Activated CD8-positive, alpha-beta memory T cell treated with anti-CD3 and anti-CD28 coated beads for 1 hour (primary cell): Measurements from ENCODE around the gene BAIAP2.
"Not testable (repeated sequence)": the region's sequence is repeated elsewhere in the genome, so short reads cannot be mapped to it uniquely, and the experiment has no call there.

ENCODE experiments used
- DNase-seq, 2 donors: peaks; one replicate each; pipeline ENCODE4 v3.0.0-alpha.2; 2020; ENCODE audit warnings: low read depth in 1 of 2; ENCODE audit errors: extremely low read depth in 1 of 2

The BAIAP2 gene

DNA sequence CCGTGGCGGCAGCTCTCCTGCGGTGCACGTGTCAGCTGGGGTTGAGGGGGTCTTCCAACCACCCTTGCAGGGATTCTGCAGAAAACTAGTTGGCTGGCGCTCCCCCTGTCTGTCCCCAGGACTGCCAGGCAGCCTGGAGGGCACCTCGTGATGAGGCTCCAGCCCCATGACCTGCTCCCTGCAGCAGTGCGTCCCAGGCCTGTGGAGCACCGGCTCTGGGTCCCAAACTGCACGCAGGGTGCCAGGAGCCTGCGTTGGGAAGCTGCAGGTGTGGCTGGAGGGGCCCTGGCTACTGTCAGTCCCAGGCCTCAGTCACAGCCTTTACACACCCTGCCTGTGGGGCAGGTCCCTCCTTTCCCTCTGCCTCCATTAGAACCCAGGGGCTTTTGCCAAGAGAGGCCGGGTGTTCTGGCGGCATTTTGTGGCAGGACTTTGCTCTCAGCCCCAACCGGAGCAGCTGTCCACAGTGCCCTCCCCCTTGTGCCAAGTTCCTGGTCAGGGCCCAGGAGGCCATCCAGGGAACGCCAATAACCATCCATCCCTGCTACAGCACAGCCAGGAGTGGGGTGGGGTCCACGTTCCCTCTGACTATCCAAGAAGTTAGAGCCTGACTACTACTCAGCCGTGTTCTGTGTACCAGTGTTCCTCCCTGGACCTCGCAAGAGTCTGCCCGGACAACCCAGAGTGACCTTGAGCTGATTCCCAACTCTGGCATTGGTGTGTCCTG lies 34.2 kb upstream of the BAIAP2 start:
- DNase-seq = no peak

DNA sequence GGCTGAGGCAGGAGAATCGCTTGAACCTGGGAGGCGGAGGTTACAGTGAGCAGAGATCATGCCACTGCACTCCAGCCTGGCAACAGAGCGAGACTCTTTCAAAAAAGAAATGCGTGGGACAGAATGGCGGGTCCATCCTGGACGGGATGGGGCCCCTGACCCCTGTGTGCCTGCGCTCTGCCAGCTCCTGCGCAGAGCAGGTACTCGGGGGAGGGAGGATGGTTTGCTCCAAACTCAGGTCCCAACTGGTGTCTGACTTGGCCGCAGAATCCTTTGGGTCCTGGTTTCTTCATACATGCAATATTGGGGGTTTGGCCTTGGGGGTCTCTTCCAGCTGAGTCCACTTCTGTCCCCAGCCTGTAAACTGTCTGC lies 33.0 kb upstream of the BAIAP2 start:
- no peak for DNase-seq

DNA sequence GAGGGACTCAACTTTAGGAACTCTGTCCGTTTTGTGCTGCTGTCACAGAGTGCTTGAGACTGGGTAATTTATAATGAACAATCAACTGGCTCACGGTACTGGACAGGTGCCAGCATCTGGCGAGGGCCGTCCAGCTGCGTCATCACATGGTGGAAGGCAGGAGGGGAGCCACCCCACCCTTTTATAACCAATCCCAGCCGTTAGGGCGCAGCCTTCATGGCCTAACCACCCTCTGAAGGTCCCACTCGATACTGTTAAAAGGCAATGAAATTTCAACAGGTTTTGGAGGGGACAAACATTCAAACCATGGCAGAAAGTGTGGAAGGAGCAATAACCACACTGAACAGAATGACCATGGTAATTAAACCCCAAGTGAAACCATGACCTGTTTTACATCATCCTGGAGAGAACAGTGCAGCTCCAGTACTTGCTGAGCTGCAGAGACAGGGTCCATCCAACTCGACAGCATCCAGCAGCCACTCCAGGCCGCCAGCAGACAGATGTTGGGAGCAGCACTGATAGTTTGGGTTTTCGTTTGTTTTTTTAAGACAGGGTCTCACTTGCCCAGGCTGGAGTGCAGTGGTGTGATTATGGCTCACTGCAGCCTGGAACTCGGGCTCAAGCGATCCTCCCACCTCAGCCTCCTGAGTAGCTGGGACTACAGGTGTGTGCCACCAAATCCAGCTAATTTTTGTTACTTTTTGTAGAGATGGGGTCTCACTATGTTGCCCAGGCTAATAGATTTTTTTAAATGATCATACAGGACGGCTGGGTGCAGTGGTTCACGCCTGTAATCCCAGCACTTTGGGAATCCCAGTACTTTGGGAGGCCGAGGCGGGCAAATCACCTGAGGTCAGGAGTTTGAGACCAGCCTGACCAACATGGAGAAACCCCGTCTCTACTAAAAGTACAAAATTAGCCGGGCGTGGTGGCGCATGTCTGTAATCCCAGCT lies 32.3 kb upstream of the BAIAP2 start:
- DNase-seq = no peak

DNA sequence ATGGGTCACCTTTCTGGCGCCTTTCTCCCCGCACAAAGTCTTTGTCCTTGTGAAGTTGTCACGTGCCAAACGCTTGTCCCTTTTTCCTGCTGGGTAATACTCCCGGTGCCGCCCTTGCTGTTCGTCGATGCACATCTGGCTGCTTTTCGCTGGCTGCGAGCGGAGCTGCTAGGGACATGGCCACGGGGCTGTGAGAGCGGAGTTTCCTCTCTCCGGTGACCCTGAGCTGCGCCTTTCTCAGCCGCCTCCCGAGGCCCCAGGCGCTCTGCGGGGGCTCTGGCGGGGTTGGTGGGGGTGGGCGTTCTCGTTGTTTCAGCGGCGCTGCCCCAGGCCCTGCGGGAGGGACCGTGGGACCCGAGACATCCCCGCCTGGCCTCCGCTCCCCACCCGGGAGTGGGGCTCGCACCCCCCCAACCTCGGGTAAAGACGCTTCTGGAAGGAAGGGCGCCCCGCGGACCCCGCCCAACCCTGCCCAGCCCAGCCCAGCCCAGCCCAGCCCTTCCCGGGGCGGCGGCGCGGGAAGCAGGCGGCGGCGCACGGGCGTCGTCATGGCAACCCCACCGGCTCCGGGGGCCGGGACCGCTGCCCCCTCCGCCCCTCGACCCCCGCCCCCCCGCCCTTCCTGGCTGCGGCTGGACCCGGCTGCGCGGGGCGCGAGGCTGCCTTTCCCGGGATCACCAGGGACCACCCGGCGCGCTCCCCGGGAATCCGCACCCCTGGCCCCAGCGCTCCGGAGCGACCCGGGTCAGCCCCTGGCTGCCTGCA lies 31.1 kb upstream of the BAIAP2 start:
- no peak for DNase-seq

DNA sequence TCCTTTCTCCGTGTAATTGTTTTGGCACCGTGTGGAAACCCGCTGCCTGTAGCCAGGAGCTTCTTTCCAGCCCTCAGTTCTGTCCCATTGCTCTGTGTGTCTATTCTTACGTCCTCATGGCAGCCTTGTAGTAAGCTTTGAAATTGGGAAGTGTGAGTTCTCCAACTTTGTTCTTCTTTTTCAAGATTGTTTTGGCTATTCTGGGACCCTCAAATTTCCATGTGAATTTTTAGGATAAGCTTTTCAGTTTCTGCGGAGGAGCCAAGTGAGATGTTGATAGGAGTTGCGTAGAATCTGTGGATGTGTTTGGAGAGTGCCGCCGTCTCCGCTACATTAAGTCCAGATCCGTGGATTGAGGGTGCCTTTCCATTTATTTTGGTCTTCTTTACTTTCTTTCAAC lies 28.1 kb upstream of the BAIAP2 start:
- DNase-seq = no peak

DNA sequence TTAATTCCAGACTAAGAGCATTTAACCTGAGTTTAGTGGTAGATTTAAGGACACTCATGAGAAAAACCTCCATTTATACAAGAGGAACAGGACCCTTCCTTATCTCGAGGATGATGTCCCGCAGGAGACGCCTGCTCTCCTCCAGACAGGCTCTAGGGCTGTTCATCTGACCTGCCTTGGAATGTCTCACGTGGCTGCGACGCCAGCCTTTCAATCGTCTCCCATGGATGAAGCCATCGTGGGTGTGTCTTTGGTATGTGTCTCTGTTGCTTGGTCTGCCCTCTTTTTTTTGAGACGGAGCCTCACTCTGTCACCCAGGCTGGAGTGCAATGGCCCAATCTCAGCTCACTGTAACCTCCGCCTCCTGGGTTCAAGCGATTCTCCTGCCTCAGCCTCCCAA lies 26.8 kb upstream of the BAIAP2 start:
- DNase-seq = no peak

DNA sequence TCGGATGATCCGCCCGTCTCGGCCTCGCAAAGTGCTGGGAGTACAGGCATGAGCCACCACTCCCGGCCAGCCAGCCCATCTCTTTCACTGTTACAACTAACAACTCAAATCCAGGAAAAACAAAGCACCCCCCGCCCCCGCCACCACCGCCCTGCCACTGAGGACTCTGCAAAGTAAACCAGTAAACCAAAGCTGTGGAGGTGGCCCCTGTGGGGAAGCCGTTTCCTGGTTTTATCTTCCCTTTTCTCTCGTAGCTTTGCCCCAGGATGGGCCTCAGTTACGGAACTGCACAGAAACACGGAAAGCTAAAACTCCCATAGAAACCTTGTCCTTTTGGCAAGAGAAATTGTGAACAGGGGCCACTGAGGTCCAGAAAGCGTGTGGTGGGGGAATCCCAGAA lies 25.8 kb upstream of the BAIAP2 start:
- no peak for DNase-seq

DNA sequence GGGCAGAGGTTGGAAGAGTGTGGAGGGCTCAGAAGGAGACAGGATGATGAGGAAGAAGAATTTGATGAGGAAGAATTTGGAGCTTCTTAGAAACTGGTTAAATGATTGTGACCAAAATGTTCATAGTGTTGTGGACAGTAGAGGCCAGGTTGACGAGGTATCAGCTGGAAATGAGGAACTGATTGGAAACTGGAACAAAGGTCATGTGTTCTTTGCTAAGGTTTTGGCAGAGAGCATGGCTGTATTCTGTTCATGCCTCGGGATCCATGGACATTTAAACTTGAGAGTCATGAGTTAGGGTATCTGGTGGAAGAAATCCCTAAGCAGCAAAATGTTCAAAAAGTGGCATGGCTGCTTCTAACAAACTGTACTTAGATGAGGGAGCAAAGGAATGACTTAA lies 24.0 kb upstream of the BAIAP2 start:
- DNase-seq = no peak

DNA sequence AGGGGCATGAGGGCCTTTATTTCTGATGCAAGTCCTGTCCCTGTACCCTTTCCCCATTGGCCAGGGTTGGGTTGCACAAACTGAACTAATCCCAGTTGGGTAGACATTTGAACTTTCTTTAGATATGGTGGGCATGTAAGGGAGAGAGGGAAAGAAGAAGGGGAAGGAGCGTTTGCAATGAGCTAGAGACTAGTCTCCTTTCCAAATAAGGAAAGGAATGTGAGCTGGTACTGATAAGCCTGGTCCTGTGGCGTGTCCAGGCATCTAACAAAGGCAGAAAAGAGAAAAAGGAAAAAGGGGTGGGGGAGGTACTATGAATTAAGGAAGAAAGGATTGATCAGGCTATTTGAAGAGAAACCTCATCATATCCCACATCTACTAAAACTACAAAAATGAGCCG lies 23.0 kb upstream of the BAIAP2 start:
- no peak for DNase-seq

DNA sequence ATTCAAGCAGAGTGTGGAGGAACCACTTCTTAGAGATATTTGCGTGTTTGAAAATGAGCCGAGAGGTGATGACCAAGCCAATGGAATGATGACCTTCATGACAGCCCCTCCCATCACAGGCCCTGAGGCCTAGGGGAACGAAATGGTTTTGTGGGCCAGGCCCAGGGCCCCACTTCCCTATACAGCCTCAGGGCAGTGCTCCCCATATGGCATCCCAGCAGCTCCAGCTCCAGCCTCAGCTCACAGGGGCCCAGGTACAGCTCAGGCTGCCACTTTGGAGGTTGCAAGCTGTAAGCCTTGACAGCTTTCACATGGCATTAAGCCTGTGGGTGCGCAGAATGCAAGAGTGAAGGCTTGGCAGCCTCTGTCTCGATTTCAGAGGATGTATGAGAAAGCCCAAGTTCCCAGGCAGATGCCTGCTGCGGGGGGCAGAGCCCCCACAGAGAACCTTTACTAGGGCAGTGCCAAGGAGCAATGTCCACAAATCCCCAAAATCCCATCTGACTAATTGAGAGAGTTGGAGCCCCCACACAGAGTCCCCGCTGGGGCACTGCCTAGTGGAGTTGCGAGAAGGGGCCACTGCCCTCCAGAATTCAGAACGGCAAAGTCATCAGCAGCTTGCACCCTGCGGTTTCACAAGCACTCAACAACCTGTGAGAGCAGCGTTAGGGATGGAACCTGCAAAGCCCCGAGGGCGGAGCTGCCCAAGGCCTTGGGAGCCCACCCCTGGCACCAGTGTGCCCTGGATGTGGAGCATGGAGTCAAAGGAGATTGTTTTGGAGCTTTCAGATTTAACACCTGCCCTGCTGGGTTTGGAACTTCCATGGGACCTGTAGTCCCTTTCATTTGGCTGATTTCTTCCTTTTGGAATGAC lies 22.1 kb upstream of the BAIAP2 start:
- DNase-seq = no peak

DNA sequence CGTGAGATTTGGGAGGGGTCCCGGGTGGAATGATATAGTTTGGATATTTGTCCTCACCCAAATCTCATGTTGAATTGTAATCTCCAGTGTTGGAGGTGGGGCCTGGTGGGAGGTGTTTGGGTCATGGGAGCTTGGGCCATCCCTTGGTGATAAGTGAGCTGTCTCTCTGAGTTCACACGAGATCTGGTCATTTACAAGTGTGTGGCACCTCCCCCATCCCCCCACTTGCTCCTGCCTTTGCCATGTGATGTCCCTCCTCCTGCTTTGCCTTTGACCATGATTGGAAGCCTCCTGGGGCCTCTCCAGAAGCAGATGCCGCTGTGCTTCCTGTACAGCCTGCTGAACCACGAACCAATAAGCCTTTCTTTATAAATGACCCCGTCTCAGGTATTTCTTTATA lies 21.3 kb upstream of the BAIAP2 start:
- DNase-seq = no peak

DNA sequence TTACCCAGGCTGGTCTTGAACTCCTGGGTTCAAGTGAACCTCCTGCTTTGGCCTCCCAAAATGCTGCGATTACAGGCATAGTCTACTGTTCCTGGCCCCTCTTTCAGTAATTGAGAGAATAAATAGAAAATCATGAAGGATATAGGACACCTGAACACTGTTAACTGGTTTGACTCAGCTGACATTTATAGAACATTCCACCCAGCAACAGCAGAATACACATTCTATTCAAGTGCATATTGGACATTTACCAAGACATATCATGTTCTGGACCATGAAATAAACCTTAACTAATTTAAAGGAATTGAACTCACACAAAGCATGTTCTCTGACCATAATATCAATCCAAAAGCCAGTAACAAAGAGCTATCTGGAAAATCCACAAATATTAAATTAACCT lies 19.8 kb upstream of the BAIAP2 start:
- no peak for DNase-seq

DNA sequence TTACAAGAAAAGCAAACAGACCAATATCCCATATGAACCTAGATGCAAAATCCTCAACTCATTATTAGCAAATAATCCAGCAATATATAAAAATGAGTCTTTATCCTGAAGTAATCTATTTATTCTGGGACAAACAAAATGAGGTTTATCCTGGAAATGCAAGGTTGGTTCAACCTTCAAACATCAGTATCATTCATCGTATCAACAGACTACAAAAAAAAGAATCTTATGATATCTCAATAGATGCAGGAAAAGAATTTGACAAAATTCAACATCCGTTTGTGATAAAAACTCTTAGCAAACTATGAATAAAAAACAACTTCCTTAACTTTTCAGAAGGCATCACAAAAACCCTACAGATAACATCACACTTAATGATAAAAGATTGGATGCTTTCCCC lies 18.4 kb upstream of the BAIAP2 start:
- DNase-seq = no peak

DNA sequence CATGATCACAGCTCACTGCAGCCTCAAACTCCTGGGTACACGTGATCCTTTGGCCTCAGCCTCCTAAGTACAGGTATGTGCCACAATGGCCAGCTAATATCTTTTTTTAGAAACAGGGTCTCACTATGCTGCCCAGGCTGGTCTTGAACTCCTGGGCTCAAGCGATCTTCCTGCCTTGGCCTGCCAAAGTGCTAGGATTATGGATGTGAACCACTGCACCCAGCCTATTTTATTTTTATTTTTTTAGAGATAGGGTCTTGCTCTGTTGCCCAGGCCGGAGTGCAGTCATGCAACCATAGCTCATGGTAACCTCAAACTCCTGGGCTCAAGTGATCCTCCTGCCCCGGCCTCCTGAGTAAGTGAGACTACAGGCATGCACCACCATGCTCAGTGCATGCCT lies 17.6 kb upstream of the BAIAP2 start:
- DNase-seq = not testable (repeated sequence)

DNA sequence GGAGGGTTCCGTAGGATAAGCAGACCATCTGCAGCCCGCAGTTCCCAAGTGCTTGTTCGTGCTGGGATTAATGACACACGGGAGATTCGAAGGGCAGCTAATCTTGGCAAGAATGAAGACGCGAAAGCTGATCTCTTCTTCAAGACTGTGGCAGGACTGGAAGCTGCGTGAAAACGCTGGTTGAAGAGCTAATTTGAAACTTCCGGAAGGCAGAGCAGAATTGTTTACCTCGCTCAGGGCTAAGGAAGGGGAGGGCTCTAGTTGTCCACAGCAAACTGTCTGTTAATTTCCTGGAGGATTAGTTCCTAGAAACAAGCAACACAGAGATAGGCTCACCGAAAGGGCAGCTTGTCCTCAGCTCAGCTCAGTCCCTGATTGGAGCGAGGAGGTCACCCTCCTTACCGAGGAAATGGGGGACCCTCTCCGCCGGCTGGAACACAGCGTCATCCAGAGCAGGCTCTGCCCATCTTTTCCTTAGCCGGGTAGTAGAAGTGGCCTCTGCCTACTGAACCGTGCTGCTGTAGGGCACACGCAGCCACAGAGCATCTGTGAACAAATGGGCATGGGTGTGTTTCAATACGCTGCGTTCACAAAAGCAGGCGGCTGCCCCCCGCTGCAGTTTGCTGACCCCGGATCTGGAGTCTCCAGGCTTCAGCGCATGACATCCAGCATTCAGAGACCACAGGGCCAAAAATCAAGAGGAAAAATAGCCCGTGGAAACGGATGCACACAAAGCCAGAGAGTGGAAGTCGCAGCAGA lies 16.7 kb upstream of the BAIAP2 start:
- DNase-seq = no peak

DNA sequence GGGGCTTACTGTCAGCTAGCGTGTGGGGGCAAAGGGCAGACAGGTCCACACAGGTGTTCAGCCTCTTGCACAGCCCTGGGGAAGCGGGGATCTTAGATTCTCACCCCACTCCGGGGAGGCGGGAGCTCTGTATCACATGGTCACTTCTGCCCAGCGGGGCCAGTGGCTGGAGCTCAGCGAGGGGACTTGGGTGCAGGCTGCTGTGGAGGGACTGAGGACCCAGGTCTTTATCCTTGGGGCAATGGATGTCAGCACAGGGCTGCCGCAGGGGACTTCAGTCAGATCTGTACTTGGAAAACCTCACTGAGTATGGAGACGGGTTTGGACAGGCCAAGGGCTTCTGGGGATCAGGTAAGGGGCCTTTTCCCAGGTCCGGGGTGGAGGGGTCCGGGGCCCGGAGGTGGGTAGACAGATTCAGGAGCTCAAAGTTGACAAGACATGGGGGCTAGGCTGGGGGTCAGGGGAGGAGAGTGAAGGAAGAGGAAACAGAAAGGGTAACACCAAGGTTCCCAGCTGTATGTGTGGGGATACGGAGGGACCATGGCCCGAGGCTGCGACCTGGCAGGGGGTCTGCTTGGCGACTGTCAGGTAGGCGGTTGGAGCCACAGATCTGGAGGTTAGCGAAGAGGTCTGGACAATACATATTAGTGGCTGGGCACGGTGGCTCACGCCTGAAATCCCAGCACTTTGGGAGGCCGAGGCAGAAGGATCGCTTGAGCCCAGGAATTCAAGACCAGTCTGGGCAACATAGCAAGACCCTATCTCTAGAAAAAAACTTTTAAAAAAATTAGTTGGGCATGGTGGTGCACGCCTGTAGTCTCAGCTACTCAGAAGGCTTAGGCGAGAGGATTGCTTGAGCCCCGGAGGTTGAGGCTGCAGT lies 15.1 kb upstream of the BAIAP2 start:
- DNase-seq = no peak

DNA sequence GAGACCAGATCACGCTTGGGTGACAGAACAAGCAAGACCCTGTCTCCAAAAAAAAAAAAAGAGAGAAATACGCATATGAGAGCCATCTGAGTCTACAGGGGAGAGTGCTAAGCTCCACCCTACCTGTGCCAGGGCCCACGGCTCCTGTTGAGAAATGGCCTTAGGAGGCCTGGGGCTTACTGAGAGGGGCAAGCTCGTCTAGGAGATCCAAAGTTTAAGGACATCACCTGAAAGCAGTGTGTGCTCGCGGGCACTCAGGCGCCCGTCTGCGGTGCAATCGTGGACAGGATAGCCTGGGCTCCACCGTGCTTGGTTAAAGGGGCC lies 14.5 kb upstream of the BAIAP2 start:
- DNase-seq = no peak

DNA sequence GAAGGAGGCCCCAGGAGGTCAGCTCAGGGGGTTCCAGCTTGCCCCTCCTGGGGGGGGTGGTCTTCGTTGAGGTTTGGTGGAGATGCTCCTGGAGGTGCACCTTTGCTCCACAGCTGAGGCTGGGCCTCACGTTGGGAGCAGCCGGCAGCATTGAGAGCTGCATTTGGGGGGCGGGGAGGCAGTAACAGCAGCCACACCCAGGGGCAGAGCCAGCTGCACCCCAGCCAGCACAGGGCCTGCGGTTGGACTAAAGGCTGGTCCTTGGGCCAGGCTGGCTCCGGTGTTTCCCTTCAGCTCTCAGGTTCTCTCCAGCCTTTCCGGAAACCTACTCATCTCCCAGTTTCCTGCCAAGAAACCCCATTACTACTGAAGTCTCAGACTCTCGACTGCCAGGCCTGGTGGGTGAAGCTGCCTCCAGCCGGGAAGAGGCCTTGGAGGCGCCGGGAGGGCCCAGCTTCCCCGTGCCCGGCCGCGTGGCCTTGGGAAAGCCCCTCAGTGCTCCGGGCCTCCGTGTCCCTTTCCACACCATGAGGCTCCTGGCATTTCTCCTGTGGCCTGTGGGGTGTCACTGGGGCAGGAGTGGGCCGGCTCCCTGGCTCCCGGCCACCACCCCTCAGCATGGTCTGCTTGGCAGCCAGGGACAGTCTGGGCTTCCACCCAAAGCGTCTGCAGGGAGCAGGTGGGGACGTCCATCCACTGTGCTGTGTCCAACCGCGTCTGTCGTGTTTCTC lies 14.0 kb upstream of the BAIAP2 start:
- no peak for DNase-seq
